DND-41 (cell line): Measurements from ENCODE around the gene SMARCD3.

Source experiments
- EZH2 ChIP-seq: IDR thresholded peaks from 3 replicates; pipeline ENCODE4 v1.6.1; 2012; ENCODE audit warnings: borderline replicate concordance, low read depth, mild to moderate bottlenecking, moderate library complexity, low read length, inconsistent platforms; ENCODE audit not compliant: severe bottlenecking
- TF ChIP-seq, protein P1 (sequence below): IDR thresholded peaks from 2 replicates; pipeline ENCODE4 v1.5.1; 2012; ENCODE audit warnings: borderline replicate concordance, low read length, moderate library complexity, mild to moderate bottlenecking; ENCODE audit not compliant: poor library complexity, severe bottlenecking; ENCODE audit errors: extremely low read depth

DNA sequence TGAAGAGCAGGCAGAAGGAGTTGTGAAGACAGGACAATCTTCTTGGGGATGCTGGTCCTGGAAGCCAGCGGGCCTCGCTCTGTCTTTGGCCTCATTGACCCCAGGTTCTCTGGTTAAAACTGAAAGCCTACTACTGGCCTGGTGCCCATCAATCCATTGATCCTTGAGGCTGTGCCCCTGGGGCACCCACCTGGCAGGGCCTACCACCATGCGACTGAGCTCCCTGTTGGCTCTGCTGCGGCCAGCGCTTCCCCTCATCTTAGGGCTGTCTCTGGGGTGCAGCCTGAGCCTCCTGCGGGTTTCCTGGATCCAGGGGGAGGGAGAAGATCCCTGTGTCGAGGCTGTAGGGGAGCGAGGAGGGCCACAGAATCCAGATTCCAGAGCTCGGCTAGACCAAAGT is 14.7 kb downstream of the SMARCD3 start:
- TF ChIP-seq, protein P1, sequence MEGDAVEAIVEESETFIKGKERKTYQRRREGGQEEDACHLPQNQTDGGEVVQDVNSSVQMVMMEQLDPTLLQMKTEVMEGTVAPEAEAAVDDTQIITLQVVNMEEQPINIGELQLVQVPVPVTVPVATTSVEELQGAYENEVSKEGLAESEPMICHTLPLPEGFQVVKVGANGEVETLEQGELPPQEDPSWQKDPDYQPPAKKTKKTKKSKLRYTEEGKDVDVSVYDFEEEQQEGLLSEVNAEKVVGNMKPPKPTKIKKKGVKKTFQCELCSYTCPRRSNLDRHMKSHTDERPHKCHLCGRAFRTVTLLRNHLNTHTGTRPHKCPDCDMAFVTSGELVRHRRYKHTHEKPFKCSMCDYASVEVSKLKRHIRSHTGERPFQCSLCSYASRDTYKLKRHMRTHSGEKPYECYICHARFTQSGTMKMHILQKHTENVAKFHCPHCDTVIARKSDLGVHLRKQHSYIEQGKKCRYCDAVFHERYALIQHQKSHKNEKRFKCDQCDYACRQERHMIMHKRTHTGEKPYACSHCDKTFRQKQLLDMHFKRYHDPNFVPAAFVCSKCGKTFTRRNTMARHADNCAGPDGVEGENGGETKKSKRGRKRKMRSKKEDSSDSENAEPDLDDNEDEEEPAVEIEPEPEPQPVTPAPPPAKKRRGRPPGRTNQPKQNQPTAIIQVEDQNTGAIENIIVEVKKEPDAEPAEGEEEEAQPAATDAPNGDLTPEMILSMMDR = no peak
- no peak for TF ChIP-seq EZH2
